Panc1 (cell line): Measurements from ENCODE around the gene DLL3. TPM values are rescaled to one million over a fixed set of nuclear protein-coding genes. Genes with fewer than 3 reads are reported as not detected.

Experiments used
- ATAC-seq: fragments of 200-7000 bp; cut with Tn5 transposase; 2 replicates; pipeline ENCODE4 v1.9.1; 2020; ENCODE audit warnings: mild to moderate bottlenecking, moderate library complexity
- BruUV-seq: library from RNA; stranded (reverse); fragments of 400-500 nt; replicated peaks from 2 replicates; lab custom pipeline; 2021; lab: Mats Ljungman, UMichigan
- CTCF ChIA-PET: fragments of 300-600 bp; sonication (Branson Sonifier 250); formaldehyde crosslinking; loops from one replicate; lab custom pipeline; 2022; ENCODE audit warnings: antibody characterized with exemption; lab: Charles Lee
- POLR2A ChIA-PET: fragments of 300-600 bp; sonication (Branson Sonifier 250); formaldehyde crosslinking; loops from one replicate; lab custom pipeline; 2022; ENCODE audit warnings: antibody characterized with exemption; lab: Charles Lee
- DNase-seq: peaks from one replicate; pipeline ENCODE4 v3.0.0-alpha.2; 2010; ENCODE audit warnings: low read depth, low spot score
- H3K27ac ChIP-seq: 2 replicates; pipeline ENCODE4 v1.5.1; 2011; ENCODE audit warnings: mild to moderate bottlenecking, low read length, inconsistent platforms
- H3K27me3 ChIP-seq: fragments of 200-500 bp; sonication (Bioruptor generic); 2 replicates; pipeline ENCODE4 v1.6.0; 2014; ENCODE audit warnings: low read length, inconsistent platforms; ENCODE audit not compliant: control insufficient read depth, insufficient read depth
- H3K36me3 ChIP-seq: fragments of 200-500 bp; sonication (Bioruptor generic); 2 replicates; pipeline ENCODE4 v1.5.1; 2014; ENCODE audit warnings: inconsistent platforms, mild to moderate bottlenecking, low read length, moderate library complexity; ENCODE audit not compliant: control insufficient read depth, insufficient read depth
- H3K4me1 ChIP-seq: 2 replicates; pipeline ENCODE4 v1.5.1; 2011; ENCODE audit warnings: inconsistent platforms, mild to moderate bottlenecking, low read length, moderate library complexity; ENCODE audit not compliant: control insufficient read depth, insufficient read depth
- H3K4me3 ChIP-seq, 2 experiments: 2 replicates each; pipeline ENCODE4 v1.5.1; 2011 to 2012; ENCODE audit warnings: low read depth in 2 of 2, low read length in 2 of 2, mild to moderate bottlenecking in 2 of 2, inconsistent platforms in 1 of 2, moderate library complexity in 1 of 2
- H3K9me3 ChIP-seq: fragments of 200-500 bp; sonication (Bioruptor generic); 2 replicates; pipeline ENCODE4 v1.5.1; 2014; ENCODE audit warnings: low read depth, mild to moderate bottlenecking, inconsistent platforms, low read length, moderate library complexity; ENCODE audit not compliant: control insufficient read depth, insufficient read depth
- CTCF ChIP-seq: fragments of 450-650 bp; IDR thresholded peaks from 2 replicates; pipeline ENCODE4 v1.5.1; 2017; ENCODE audit warnings: mild to moderate bottlenecking
- POLR2AphosphoS5 ChIP-seq: IDR thresholded peaks from 2 replicates; pipeline ENCODE4 v1.6.1; 2012; ENCODE audit warnings: mild to moderate bottlenecking, low read depth, low read length, moderate library complexity
- SIN3A ChIP-seq: IDR thresholded peaks from 2 replicates; pipeline ENCODE4 v1.6.1; 2012; ENCODE audit warnings: low read depth, mild to moderate bottlenecking, low read length, moderate library complexity, borderline replicate concordance; ENCODE audit not compliant: insufficient read depth
- TCF7L2 ChIP-seq: IDR thresholded peaks from 2 replicates; pipeline ENCODE4 v1.6.1; 2011; ENCODE audit warnings: mild to moderate bottlenecking, low read depth, low read length, inconsistent platforms
- in situ Hi-C: cut with HindIII; loops from 2 replicates; pipeline ENCODE4 v1.10.0; 2016; ENCODE audit warnings: low sequenced_read_pairs, low pct_unique_long_range_greater_than_20kb
- intact Hi-C: fragments of 100-400 bp; cut with micrococcal nuclease; formaldehyde crosslinking; loops from one replicate; pipeline ENCODE4 v1.10.0; 2022; ENCODE audit not compliant: unreplicated experiment
- total RNA-seq: library from RNA; stranded (reverse); gene quantifications from one replicate; pipeline ENCODE4 v1.2.1, GENCODE V29; 2021; ENCODE audit not compliant: unreplicated experiment
- TF ChIP-seq, protein P1 (sequence below), 2 experiments: IDR thresholded peaks; 2 replicates each; pipeline ENCODE4 v1.6.1; 2011 to 2012; ENCODE audit warnings: low read depth in 2 of 2, control low read depth in 1 of 2, low read length in 1 of 2, mild to moderate bottlenecking in 1 of 2, moderate library complexity in 1 of 2; ENCODE audit not compliant: insufficient read depth in 1 of 2

Gene DLL3
- total RNA-seq, 1 experiment from 2014 or later, result 76.9 TPM

GRCh38 chr19:39539518-39540332 lies 41.0 kb downstream of the DLL3 start, which contains the start of gene EID2:
TSS of gene EID2 (minus strand) at chr19:39540161. CDS start at chr19:39540079, 82 bp downstream.
- Histone ChIP-seq H3K4me3 (peak within 1 kb of the TSS; percentile 36 to 59), H3K27ac (peak within 1 kb of the TSS; percentile 78), H3K4me1 (peaks cover 26% of the 10 kb centered on the region), H3K27me3 (peaks cover 11% of the 10 kb centered on the region), H3K9me3 (no peaks in the 10 kb centered on the region), H3K36me3 (no peaks in the 10 kb centered on the region; the same call in 1 of the 2 replicates)
- ChIA-PET POLR2A (interaction anchor here (0.6 to 2.9 kb wide), 19 partner anchors 9 to 863 kb away, joined by 3 to 29 read pairs (median 3); partner anchors contain the start of genes DYRK1B, FBL, MED29 and PAF1), CTCF (interaction anchor here (0.6 to 17.8 kb wide), 26 partner anchors 12 to 680 kb away, joined by 3 to 508 read pairs (median 4); partner anchors contain the start of genes DLL3, LRFN1 and RPS16)
- TF ChIP-seq, protein P1, sequence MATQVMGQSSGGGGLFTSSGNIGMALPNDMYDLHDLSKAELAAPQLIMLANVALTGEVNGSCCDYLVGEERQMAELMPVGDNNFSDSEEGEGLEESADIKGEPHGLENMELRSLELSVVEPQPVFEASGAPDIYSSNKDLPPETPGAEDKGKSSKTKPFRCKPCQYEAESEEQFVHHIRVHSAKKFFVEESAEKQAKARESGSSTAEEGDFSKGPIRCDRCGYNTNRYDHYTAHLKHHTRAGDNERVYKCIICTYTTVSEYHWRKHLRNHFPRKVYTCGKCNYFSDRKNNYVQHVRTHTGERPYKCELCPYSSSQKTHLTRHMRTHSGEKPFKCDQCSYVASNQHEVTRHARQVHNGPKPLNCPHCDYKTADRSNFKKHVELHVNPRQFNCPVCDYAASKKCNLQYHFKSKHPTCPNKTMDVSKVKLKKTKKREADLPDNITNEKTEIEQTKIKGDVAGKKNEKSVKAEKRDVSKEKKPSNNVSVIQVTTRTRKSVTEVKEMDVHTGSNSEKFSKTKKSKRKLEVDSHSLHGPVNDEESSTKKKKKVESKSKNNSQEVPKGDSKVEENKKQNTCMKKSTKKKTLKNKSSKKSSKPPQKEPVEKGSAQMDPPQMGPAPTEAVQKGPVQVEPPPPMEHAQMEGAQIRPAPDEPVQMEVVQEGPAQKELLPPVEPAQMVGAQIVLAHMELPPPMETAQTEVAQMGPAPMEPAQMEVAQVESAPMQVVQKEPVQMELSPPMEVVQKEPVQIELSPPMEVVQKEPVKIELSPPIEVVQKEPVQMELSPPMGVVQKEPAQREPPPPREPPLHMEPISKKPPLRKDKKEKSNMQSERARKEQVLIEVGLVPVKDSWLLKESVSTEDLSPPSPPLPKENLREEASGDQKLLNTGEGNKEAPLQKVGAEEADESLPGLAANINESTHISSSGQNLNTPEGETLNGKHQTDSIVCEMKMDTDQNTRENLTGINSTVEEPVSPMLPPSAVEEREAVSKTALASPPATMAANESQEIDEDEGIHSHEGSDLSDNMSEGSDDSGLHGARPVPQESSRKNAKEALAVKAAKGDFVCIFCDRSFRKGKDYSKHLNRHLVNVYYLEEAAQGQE (IDR thresholded peaks at IDR 0.05; ENCODE audit: insufficient read depth in 1 of 2, low read depth in 2 of 2, low read length in 1 of 2), result no peak
- TF ChIP-seq SIN3A (no peak), CTCF (no peak), POLR2AphosphoS5 (no peak), TCF7L2 (no peak)
- BruUV-seq, result TSS peak; percentile 94
- peak; percentile 97 for ATAC-seq
- DNase-seq, result peak; percentile 100
- in situ Hi-C loops, result loop anchor here (5.0 to 10.0 kb wide), 2 partner anchors 37 to 325 kb away; no protein-coding TSS in a partner anchor
- intact Hi-C loops, result loop anchor here (1.0 to 5.0 kb wide), 2 partner anchors 99 to 293 kb away; partner anchors contain the start of gene DYRK1B

DNA sequence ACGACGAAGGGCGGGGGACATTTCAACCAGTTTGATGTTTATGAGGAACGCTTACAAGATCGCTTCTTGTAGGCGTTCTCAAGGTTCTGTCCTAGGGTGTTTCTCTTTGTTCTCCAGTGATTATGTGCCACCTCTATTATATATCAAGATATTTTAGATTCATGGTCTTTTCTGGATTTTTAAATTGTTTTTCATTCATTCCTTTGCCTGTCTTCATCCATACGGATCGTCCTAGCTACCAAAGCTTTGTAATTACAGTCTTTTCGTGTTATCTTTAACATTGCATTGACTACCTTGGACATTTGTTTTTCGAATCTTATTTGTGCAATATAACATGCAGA lies 41.6 kb downstream of the DLL3 start:
- in situ Hi-C loops, result loop anchor here (5.0 to 10.0 kb wide), 2 partner anchors 38 to 324 kb away; no protein-coding TSS in a partner anchor
- ATAC-seq, result peak; percentile 14

More for the DNA sequence above, 41.6 kb downstream of the DLL3 start:
- peaks cover 26% of the 10 kb centered on the region for H3K4me1 ChIP-seq
- DNase-seq, result no peak
- peaks cover 14% of the 10 kb centered on the region for H3K27me3 ChIP-seq
- no peaks in the 10 kb centered on the region for H3K9me3 ChIP-seq
- no peak for TF ChIP-seq POLR2AphosphoS5
- no peak for TF ChIP-seq SIN3A
- TF ChIP-seq, protein P1 (IDR thresholded peaks at IDR 0.05; ENCODE audit: insufficient read depth in 1 of 2, low read depth in 2 of 2, low read length in 1 of 2), result no peak
- no peak for TF ChIP-seq TCF7L2
- no peak for TF ChIP-seq CTCF
- BruUV-seq, result no TSS peak
- ChIA-PET CTCF (interaction anchor here (0.7 to 17.8 kb wide), 17 partner anchors 11 to 229 kb away, joined by 3 to 508 read pairs (median 5); partner anchors contain the start of genes DLL3 and RPS16), POLR2A (interaction anchor here (0.6 to 2.9 kb wide), 7 partner anchors 21 to 306 kb away, joined by 3 to 45 read pairs (median 4); partner anchors contain the start of genes DYRK1B, FBL, RPS16 and SUPT5H)
- no peaks in the 10 kb centered on the region; the same call in 1 of the 2 replicates for H3K36me3 ChIP-seq
- H3K4me3 ChIP-seq, result peak overlapping the region; percentile 36 to 59
- H3K27ac ChIP-seq, result peak overlapping the region; percentile 65
- intact Hi-C loops, result loop anchor here (1.0 to 5.0 kb wide), 2 partner anchors 100 to 292 kb away; partner anchors contain the start of gene DYRK1B
